Activated CD8-positive, alpha-beta memory T cell treated with anti-CD3 and anti-CD28 coated beads, Interleukin-2, amount 50 U/mL, for 24 hours (primary cell): ENCODE measurements around the gene MYF5.
"Not testable (repeated sequence)": the region's sequence is repeated elsewhere in the genome, so short reads cannot be mapped to it uniquely, and the experiment has no call there.

Source experiments
- DNase-seq: peaks from one replicate; pipeline ENCODE4 v3.0.0-alpha.2; 2020; ENCODE audit errors: extremely low read depth

The MYF5 gene

DNA sequence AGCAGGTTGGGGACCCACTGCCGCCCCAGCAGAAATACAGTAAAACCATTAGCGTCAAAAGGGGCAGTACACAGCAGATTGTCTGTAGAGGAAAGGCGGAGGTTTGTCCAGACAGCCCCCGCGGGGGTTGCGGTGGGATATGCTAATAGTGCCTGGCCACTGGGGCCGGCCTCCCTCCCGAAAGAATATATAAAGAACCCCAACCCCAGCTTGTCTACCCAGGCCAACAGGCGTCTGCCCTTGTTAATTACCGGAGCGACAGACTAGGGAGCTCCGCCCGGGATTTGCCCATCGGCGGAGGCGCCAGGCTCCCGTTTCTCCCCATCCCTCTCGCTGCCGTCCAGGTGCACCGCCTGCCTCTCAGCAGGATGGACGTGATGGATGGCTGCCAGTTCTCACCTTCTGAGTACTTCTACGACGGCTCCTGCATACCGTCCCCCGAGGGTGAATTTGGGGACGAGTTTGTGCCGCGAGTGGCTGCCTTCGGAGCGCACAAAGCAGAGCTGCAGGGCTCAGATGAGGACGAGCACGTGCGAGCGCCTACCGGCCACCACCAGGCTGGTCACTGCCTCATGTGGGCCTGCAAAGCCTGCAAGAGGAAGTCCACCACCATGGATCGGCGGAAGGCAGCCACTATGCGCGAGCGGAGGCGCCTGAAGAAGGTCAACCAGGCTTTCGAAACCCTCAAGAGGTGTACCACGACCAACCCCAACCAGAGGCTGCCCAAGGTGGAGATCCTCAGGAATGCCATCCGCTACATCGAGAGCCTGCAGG is at the start of gene MYF5:
Gene MYF5, plus strand, starts transcription at position 217 of the 774 bp plus-strand sequence. Its CDS starts 152 bp downstream, at position 369.
- no peak for DNase-seq

DNA sequence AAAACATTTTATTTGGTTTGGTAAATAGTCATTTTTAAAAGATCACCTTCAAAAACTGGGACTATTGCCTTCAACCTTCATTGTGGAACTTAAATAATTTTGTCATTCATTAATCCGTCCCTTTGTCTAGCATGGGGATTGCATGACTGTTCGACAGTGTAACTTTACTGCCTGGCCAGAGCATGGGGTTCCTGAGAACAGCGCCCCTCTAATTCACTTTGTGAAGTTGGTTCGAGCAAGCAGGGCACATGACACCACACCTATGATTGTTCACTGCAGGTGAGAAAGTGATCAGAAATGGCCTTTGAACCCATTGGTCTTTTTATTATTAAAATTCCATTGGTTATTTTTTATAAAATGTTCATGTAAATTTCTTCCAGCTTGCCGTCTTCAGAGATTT is 46.5 kb upstream of the MYF5 start:
- DNase-seq = no peak

DNA sequence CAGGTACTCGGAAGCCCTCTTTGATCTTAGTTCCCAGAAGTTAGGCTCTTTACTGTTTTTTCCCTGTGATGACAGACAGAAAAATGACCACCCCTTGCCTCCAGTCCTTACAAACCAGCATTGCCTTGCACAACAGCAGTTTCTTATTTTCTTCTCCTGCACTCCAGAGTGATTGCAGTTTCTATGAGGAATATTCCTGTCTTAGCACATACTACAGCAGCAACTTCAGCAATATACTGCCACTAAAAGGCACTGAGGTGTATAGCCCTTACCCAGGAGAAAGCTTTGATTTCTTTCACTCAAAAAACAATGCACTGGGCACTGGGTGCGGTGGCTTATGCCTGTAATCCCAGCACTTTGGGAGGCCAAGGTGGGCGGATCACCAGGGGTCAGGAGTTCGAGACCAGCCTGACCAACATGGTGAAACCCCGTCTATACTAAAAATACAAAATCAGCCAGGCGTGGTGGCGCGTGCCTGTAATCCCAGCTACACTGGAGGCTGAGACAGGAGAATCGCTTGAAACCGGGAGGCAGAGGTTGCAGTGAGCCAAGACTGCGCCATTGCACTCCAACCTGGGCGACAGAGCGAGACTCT is 40.6 kb upstream of the MYF5 start:
- DNase-seq = not testable (repeated sequence)

DNA sequence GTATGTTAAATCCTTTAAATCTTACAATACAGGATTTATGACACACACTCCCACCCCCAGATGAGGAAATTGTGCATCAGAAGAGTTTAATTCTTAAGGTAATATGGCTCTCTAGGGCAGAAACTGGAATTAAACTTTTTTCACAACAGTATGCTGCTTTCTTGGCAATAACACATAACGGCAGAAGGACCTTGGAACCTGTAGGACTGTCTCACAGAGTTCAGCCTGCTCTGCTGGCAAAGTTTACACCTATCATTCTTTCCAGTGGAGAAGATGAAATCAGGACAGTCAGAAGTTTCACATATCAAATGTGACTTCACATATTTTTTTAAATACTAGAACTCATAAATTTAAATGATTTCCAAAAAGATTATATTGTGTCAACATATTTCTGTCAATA is 39.9 kb upstream of the MYF5 start:
- no peak for DNase-seq

DNA sequence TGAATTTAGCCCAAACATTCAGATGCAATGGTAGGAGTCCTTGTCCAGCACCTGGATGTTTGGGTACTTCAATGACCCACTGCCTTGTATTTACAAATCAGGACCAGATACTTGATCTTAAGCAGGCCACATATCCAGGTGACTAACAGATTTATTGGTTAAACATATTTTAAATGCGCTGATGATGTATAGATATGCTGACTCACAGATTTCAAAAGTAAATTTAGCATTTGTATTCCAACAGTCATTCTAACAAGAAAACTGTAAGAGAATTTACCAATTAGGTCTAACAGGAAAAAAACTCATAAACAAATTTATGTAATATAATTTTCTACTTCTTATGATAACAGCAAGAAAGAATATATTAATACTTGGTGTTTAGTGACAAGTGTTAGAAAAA is 38.7 kb upstream of the MYF5 start:
- no peak for DNase-seq

DNA sequence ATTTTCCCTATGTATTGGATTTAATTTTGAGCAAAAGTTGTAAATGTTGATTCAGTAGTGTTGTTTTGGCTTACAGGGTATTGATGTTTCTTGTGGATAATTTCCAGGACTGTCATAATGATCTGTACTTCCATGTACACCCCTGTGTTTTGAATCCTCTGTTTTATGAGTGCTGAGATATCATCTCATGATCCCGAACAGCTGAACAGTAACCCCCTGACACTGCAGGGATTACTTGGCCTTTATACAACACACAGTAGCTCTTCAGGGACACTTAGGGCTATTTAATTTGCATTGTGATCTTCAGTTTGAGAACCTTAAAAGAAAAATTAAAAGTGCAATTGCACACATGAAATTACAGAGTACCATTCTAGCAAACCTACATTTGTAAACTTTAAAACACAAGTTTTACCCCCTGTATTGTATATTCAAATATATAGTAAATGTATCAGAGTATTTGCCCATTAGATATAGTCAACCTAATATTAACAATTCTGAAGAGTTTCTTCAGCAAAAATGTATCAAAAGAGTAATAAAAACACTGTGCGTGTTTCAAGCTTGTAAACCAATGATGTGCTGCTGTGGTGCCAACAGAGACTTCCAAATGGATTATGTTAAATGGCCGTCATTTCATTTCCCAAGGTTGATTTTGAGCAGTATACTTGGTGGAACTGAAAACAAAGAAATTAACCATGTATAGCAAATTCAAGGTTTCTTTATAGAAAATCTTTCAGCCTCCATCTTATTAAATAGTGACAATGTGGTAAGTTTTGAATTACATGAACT is 37.2 kb upstream of the MYF5 start:
- no peak for DNase-seq

DNA sequence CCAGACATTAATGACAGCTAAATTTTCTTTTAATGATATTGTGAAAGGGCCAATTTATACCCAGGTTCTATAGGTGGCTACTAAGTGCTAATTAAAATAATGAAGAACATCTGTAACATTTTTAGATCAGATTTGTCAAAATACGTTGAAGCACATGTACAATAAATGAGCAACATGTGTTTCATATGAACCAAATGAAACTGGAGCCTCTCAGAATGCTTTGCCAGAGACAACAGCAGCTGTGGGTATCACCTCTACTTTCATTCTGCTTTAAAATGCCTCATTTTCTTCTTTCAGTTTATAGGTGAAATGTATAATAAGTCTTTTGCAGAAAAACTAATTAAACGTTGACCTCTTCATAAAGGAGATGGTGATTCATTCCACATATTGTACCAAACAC is 35.4 kb upstream of the MYF5 start:
- no peak for DNase-seq

DNA sequence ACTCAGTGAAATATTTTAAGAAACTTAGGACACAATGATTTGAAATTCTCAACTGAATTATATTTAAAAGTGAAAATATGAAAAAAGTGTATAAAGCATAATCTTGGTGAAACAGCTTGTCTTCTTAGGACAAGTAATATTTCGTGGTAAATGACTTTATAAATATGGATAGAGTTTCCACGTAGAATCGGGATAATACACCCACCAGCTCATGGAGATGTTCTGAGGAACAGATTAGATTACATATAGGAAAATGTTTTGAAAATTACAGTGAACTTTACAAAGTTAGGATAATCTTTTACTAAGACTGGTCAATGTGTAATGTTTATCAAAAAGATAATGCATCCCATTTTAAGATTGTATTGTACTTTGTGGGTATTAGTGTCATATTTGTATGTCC is 34.9 kb upstream of the MYF5 start:
- DNase-seq = no peak

DNA sequence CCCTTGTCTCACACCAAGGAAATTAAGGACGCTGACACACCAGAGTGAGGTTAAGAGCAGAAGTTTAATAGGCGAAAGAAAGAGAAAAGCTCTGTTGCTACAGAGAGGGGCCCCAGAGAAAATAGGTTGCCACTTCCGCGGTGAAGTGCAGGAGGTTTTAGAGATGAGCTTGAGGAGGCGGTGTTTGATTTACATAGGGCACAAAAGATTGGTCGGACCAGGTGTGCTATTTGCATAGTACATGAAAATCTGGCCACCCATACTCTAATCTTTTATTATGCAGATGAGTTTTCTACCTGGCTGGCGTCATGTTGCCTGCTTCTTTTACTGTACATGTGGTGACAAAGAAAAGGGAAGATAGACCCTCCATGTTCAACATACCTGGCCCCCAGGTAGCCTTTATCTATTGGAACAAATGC is 32.6 kb upstream of the MYF5 start:
- no peak for DNase-seq

DNA sequence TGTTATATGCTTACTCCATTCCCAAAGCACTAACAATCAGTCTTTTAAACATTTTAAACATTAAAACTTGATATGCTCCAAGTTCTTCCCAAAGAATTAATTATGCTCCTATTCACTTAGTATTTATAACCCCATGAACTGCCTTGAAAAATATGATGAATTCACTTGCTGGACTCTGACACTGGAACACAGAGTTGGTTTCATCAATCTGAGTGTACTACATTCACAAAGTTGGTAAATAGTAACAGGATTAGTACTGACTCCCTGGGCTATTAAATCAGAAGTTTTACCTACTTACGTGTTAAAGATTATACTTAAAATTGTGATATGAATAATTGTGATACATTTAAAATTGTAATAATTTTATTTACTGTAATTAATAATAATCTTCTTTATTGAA is 26.6 kb upstream of the MYF5 start:
- no peak for DNase-seq

DNA sequence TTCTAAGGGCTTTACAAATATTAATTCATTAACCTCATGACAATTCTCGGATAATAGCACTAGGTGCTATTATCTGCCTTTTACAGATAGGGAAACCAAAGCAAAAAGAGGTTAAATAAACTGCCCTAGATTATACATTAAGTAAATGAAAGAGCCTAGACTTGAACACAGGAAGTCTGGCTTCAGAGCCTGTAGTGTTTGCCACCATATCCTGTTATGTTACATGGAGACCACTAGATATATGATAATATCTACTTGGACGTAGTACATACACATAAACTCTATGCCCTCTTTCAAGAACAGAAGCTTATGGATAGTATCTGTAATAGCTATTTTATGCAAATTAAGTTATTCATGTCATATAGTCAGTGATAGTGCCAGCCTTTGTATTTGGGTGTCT is 26.2 kb upstream of the MYF5 start:
- DNase-seq = no peak

DNA sequence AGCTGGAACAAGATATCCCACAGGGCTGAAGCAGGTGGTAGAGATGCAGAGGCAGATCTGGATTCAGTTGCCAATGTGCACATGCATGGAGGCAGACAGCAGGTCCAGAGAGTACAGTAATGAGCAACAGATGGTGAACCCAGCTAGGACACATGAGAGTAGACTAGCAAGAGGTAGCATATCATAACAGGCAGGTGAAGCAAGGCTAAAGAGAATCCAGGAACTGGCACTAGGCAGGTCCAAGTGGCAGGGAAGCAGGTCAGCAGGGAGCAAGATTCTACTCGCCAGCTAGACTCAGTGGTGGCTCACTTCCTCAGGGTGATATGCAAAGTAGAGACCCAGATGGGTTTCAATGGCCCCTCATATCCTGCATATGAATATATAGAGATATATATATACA is 24.6 kb upstream of the MYF5 start:
- no peak for DNase-seq

DNA sequence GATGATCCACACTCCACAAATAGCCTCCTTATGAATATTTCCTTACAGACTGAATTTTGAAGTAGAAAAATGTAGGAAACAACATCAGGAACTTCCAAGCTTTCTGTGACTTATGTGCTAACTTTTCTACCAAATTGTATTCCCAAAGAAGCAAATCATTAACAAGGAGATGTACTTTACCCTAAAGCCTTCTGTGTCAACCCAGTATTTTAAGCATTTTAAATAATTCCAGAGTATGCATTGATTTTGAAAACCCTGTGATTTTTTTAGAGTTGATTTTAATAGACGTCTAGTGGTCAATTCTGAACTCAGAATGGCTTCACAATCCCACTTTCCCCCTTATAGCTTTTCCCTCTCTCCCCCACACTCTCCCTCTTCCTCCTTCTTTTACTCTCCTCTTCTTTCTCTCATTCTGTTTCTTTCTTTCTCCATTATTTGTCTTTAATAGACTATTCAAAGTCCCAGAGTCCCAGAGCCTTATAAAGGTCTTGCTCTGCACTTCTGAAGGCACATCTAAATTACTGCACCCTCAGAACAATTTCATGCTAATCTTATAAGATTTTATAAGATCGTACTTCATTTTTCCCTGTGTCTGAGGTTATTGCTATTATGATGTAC is 19.3 kb upstream of the MYF5 start:
- no peak for DNase-seq

DNA sequence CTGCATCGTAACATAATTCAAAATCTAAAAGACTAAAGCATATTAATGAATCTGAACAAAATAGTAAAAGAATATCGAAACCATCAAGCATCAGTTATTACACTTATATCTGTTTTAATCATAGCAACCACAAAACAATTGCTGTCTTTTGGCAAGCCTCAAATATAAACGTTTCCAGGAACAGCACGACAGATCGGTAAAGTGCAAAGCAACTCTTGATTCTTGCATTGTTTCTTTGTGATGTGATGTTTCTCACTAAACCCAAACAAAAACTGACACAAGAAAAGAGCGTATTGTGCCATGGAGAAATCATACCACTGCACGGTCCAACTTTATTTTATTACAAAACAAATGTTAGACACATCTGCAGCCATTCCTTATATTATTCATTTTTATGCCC is 18.5 kb upstream of the MYF5 start:
- DNase-seq = no peak

DNA sequence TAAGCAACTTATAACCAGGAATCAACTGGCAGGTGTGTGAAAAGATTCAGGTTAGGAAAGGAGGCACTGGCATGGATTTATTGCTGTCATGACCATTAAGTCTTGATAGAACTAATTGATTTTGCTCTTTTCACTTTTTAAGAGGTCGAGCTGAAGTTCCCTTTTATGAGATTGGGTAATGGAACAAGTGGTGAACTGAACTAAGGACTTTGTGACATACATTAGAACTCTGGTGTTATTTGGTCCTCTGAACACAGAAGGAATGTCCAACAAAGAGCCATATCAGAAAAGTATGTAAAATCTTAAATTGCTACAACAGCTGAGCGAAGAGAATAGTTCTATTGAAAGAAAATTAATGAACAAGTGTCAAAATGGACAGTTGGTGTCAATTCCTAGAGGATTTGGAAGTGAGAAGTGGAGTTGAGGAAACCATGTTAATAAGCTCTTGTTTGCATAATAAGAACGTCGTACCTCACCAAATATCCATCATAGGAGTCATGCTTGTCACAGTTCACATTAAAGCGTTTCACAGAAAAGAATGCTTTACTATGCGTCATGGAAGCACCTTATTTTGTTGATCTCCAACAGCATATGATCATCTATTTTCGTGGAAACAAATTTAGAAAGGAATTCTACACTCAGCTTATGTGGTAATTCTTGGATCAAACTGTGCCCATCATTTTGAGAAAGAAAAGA is 17.7 kb upstream of the MYF5 start:
- DNase-seq = no peak

DNA sequence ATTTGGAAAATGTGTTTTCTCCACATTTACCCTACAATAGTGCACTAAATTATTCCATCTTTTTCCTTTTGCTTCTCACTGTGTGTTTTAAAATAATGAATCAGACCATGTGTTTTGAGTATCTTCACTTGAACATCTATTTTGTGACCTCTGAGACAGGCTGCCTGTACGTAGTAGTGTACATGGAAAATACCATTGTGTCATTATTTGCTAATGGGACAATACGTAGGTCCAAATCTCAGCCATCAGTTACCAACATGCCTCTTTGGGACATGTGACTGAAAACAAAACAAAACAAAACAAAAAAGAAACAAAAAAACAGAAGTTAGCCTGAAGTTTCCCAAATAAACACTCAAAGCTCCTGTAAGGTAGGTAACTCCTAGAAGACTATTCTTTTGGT is 16.4 kb upstream of the MYF5 start:
- DNase-seq = no peak

DNA sequence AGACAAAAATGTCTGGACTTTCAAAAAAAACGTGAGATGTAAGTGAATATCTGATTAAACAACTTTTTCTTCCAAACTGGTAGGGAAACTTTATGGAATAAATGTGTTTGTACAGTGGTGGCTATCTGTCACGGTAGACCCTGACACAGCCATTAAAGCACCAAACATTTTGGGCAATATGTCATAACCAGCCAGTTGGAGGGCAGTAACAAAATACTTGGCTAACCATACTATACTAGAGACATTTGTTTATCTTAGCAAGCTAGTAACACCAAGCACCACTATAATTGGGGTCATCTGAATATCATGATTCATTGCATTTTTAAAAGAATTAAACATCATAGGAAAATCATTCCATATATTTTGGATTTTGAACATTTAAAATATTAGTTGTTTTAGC is 15.3 kb upstream of the MYF5 start:
- no peak for DNase-seq

DNA sequence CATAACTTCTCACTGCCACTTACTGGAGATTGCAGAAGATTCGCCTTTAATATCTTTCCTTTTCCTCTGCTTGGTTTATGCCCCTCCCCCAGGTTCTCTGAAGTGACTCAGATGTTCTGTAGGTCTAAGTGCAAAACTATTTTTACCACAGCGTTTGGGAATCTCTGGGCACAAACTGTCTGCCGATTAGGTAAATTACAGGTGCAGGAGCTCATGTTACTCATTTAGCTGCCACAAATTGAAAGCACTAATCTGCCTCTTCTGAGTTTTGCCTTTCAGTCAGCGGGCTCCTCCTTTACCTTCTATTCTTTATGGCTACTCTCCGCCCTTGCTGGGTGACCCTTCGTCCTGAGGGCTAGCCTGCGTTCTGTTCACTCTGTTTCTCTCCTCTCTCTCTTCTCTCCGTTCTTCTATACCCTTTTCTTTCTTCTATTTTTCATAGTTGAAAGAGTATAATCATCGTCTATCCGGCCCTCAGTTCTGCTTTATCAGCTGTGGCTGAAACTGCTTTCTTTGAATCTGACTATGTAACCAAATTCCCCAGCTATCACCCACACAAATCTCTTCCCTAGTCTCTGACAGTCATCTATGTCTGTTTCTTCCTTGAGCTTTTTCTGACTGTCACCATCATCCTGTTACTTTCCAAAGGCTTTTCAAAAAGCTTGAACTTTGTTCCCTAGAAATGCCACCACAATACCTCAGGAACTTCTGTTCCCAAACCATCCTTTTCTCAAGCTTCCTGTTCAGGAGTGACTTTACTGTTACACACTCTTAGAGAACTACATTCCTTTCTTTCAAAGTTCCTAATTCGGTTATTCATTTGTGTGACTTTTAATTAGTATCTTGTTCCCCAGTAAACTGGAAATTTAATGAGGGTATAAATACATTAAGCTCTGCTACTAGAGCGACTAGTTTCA is 13.6 kb upstream of the MYF5 start:
- DNase-seq = no peak

DNA sequence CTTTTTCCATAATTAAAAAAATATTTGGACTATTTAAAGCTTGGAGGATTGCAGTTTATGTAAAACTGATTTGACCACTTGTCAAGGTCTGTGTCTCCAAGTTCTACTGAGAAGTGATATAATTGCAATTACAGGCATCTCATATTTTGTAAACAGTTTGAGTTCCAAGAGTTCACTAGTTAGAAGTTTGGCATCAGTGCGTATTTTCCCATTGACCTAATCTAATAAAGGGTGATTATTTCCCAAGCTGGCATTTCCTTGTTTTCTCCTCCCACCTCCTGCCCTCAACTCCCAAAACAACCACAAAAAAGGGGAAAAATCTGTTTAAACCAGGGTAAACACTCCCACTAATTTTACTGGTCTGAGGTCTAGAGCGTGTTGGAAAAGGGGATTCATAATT is 12.3 kb upstream of the MYF5 start:
- DNase-seq = no peak

DNA sequence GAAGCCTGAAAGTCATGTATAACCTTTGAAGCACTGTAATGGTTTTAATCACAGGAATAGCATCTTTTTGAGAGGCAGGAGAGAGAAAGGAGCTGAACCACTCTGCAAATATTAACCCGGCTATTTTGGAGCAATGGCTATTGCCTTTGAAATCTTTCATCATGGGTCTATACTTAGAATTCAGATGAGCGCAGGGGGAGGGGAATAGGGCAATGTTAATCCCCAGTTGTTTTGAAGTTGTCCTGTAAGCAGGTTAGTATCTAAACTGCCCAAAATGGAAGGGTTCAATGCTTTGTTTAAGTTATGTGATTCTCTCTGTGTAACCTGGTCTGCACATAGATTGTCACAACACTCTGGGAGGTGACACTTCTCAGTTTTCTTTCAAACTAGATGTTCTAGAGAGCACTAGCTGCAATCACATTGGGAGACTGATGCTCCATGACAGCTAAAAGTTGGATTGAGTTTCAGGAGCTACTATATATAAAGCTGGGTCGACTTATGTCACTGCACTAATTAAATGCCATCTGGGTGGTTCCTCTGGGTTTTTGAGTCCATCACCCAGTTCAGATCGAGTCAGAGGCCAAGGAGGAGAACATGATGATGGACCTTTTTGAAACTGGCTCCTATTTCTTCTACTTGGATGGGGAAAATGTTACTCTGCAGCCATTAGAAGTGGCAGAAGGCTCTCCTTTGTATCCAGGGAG is 9.4 kb upstream of the MYF5 start, which contains the start of gene MYF6:
Gene MYF6, plus strand, starts transcription at position 509 of the 704 bp plus-strand sequence. Its CDS starts 86 bp downstream, at position 595.
- DNase-seq = no peak
